ENCODE data around the gene EEF1E1. TPM values are rescaled to one million over a fixed set of nuclear protein-coding genes. Genes with fewer than 3 reads are reported as not detected.
"Not testable (repeated sequence)": the region's sequence is repeated elsewhere in the genome, so short reads cannot be mapped to it uniquely, and the experiment has no call there.

The EEF1E1 gene
- polyA plus RNA-seq, 6 donors from 2014 or later: 59.3 to 98.1 (median 61.6) TPM

DNA sequence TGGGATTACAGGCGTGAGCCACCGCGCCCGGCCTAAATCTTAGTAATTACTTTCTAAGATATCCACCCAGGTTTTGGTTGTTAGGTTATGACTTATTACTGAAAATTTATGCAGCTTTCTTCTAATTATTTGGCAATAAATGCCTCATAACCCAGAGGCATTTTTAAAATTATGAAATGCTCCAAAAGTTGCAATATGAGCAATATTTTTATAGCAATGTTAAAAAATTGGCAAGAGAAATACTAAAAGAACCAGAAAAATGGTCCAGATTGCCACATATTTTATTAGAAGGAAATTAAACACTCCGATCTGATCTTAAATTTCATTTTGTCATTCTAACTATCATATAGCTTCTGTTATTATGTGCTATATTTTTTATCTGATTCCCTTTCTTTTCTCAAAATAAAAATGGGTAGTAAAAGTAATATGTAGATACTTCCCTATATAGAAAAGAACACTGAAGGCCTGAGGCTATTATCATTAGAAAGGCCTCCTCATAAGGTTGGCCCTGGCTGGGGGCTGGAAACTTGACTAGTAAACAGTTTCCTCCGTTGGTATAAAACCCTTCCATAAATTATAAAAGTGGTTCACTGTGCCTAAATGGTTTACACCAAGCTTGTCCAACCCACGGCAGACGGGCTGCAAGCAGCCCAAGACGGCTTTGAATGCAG, 60.3 kb downstream of the EEF1E1 start:
- H3K36me3 Mint-ChIP-seq: peaks cover 36 to 44% of the 10 kb centered on the region in 2 donors
- H3K27ac Mint-ChIP-seq: peak overlapping the region in 1 of 6 donors; percentile 6
- H3K4me3 Mint-ChIP-seq: peak overlapping the region in 1 of 8 donors; percentile 66
- DNase-seq: no peak
- ATAC-seq (ENCODE audit: low read depth in 2 of 2): peak in 1 of 2 donors; percentile 52
- no peaks in the 10 kb centered on the region for H3K27me3 Mint-ChIP-seq
- H3K9me3 Mint-ChIP-seq: peaks cover 4 to 26% (median 21%) of the 10 kb centered on the region in 7 donors
- peaks cover 16 to 36% (median 25%) of the 10 kb centered on the region in 3 donors for H3K4me1 Mint-ChIP-seq

DNA sequence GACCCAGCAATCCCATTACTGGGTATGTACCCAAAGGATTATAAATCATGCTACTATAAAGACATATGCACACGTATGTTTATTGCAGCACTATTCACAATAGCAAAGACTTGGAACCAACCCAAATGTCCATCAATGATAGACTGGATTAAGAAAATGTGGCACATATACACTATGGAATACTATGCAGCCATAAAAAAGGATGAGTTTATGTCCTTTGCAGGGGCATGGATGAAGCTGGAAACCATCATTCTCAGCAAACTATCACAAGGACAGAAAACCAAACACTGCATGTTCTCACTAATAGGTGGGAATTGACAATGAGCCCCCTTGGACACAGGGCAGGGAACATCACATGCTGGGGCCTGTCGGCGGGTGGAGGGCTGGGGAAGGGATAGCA, 68.2 kb downstream of the EEF1E1 start:
- H3K27me3 Mint-ChIP-seq; H3K4me3 Mint-ChIP-seq; ATAC-seq (ENCODE audit: low read depth in 2 of 2); DNase-seq; H3K27ac Mint-ChIP-seq: not testable (repeated sequence)
- H3K36me3 Mint-ChIP-seq: peaks cover 11 to 23% of the 10 kb centered on the region in 2 donors
- H3K4me1 Mint-ChIP-seq: peaks cover 48 to 66% (median 55%) of the 10 kb centered on the region in 3 donors
- H3K9me3 Mint-ChIP-seq: peaks cover 0 to 11% (median 5%) of the 10 kb centered on the region in 7 donors

DNA sequence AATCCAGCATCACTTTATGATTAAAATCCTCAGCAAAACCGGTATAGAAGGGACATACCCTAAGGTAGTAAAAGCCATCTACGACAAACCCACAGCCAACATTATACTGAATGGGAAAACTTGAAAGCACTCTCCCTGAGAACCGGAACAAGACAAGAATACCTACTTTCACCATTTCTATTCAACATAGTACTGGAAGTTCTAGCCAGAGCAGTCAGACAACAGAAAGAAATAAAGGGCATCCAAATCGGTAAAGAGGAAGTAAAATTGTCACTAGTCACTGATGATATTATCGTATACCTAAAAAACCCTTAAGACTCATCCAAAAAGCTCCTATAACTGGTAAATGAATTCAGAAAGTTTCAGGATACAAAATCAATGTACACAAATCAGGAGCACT, 71.4 kb downstream of the EEF1E1 start:
- no peak for ATAC-seq (ENCODE audit: low read depth in 2 of 2)
- no peak for DNase-seq
- Mint-ChIP-seq H3K27ac (no peak overlapping the region), H3K4me1 (peaks cover 36 to 46% (median 36%) of the 10 kb centered on the region in 3 donors), H3K9me3 (peaks cover 0 to 11% (median 4%) of the 10 kb centered on the region in 7 donors), H3K4me3 (peak overlapping the region in 1 of 8 donors; percentile 27), H3K36me3 (peaks cover 12 to 14% of the 10 kb centered on the region in 2 donors), H3K27me3 (no peaks in the 10 kb centered on the region)

Other genes starting within 250 kb of the EEF1E1 start
- 100 to 1,000 TPM in 5 of 6 donors, 10 to 100 TPM in 1; 82.1 to 258 (median 205) TPM for gene TXNDC5, start 191.8 kb downstream of the EEF1E1 start, polyA plus RNA-seq (ENCODE audit: low read depth in 6 of 6)
- gene BLOC1S5, start 38.2 kb downstream of the EEF1E1 start, polyA plus RNA-seq (ENCODE audit: low read depth in 6 of 6): 10 to 100 TPM; 20.1 to 52.2 (median 32.1) TPM

Measured in naive B cell (primary cell).